ENCODE measurements around the gene KRTAP10-1. TPM values are rescaled to one million over a fixed set of nuclear protein-coding genes. Genes with fewer than 3 reads are reported as not detected.
"Not testable (repeated sequence)": the region's sequence is repeated elsewhere in the genome, so short reads cannot be mapped to it uniquely, and the experiment has no call there.

Gene KRTAP10-1
- total and polyA plus RNA-seq, 2 donors = not detected

DNA sequence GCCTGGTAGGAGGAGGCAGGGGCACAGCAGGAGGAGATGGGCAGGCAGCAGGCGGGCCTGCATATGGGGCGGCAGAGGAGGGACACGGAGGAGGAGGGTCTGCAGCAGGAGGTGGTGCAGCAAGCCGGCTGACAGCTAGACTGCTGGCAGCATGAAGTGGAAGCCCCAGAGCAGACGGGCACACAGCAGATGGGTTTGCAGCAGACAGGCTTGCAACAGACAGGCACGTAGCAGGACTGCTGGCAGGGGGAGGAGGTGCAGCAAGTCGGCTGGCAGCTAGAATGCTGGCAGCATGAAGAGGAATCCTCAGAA lies 39.8 kb upstream of the KRTAP10-1 start:
- Histone ChIP-seq H3K9me3 (ENCODE audit: control insufficient read depth in 2 of 2, insufficient read depth in 1 of 2, low read length in 1 of 2) (peaks cover 4 to 26% of the 10 kb centered on the region in 2 donors), H3K36me3 (ENCODE audit: control insufficient read depth in 2 of 2, insufficient read depth in 2 of 2, low read length in 1 of 2) (no peaks in the 10 kb centered on the region), H3K27me3 (ENCODE audit: control insufficient read depth in 2 of 2, insufficient read depth in 1 of 2, low read length in 1 of 2) (peaks cover 0 to 6% of the 10 kb centered on the region in 2 donors), H3K4me1 (ENCODE audit: control insufficient read depth in 2 of 2, insufficient read depth in 2 of 2, low read length in 2 of 2) (no peaks in the 10 kb centered on the region), H3K4me3 (ENCODE audit: low read length in 2 of 2) (no peak overlapping the region), H3K27ac (ENCODE audit: low read depth in 1 of 2, low read length in 1 of 2) (no peak overlapping the region)
- WGBS = 80% methylated on average over 7 of the region's 7 CpGs
- no peak for DNase-seq (ENCODE audit: low read depth in 6 of 9, low spot score in 9 of 9)

DNA sequence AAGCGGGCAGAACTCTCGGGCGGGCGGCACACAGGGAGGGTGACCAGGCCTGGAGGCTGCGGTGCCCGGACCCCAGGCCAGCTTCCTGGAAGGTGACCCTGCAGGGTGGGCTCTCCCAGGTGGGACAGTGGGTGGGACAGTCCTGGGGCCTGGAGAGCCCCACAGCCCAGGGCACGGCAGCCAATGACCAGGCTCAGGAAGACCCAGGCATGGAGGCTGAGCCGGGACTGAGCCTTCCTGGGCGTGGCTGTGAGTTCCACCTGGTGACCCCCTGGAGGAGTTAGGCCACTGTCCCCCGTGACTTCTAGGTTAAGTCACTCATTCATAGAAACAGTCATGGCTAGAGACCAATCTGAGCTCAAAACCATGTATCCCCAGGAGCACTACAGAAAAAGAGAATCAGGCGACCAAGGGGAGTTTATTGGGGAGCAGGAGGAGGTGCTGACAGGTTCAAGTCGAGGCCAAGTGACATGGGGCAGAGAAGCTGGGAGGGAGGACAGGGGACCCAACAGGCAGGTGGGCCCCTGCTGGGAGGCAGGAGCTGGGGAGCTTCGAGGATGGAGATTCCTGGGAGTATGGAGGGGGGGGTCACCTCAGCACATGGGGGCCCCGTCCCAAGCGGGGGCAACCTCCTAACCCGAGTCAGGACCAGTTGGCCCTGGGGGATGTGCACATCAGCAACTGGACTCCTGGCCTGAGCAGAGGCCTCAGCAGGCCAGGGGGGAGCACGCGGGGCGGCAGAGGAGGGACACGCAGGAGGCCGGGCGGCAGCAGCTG lies 39.2 kb upstream of the KRTAP10-1 start:
- 84% methylated on average over 22 of the region's 22 CpGs for WGBS
- DNase-seq (ENCODE audit: low read depth in 6 of 9, low spot score in 9 of 9) = no peak

GRCh38 chr21:44578371-44579055 lies 38.5 kb upstream of the KRTAP10-1 start:
- DNase-seq (ENCODE audit: low read depth in 6 of 9, low spot score in 9 of 9) = no peak
- H3K9me3 ChIP-seq (ENCODE audit: control insufficient read depth in 2 of 2, insufficient read depth in 1 of 2, low read length in 1 of 2) = peaks cover 4 to 26% of the 10 kb centered on the region in 2 donors
- H3K4me1 ChIP-seq (ENCODE audit: control insufficient read depth in 2 of 2, insufficient read depth in 2 of 2, low read length in 2 of 2) = no peaks in the 10 kb centered on the region
- no peaks in the 10 kb centered on the region for H3K36me3 ChIP-seq (ENCODE audit: control insufficient read depth in 2 of 2, insufficient read depth in 2 of 2, low read length in 1 of 2)
- WGBS = 95% methylated on average over 17 of the region's 17 CpGs
- H3K27me3 ChIP-seq (ENCODE audit: control insufficient read depth in 2 of 2, insufficient read depth in 1 of 2, low read length in 1 of 2) = peaks cover 0 to 7% of the 10 kb centered on the region in 2 donors
- no peak overlapping the region for H3K4me3 ChIP-seq (ENCODE audit: low read length in 2 of 2)
- no peak overlapping the region for H3K27ac ChIP-seq (ENCODE audit: low read depth in 1 of 2, low read length in 1 of 2)

More for the DNA sequence above, 39.2 kb upstream of the KRTAP10-1 start:
- Histone ChIP-seq H3K36me3 (ENCODE audit: control insufficient read depth in 2 of 2, insufficient read depth in 2 of 2, low read length in 1 of 2) (no peaks in the 10 kb centered on the region), H3K27ac (ENCODE audit: low read depth in 1 of 2, low read length in 1 of 2) (no peak overlapping the region), H3K9me3 (ENCODE audit: control insufficient read depth in 2 of 2, insufficient read depth in 1 of 2, low read length in 1 of 2) (peaks cover 4 to 26% of the 10 kb centered on the region in 2 donors), H3K4me1 (ENCODE audit: control insufficient read depth in 2 of 2, insufficient read depth in 2 of 2, low read length in 2 of 2) (no peaks in the 10 kb centered on the region), H3K4me3 (ENCODE audit: low read length in 2 of 2) (no peak overlapping the region), H3K27me3 (ENCODE audit: control insufficient read depth in 2 of 2, insufficient read depth in 1 of 2, low read length in 1 of 2) (peaks cover 0 to 7% of the 10 kb centered on the region in 2 donors)

GRCh38 chr21:44576025-44576420 lies 36.0 kb upstream of the KRTAP10-1 start:
- H3K9me3 ChIP-seq (ENCODE audit: control insufficient read depth in 2 of 2, insufficient read depth in 1 of 2, low read length in 1 of 2) = peaks cover 4 to 33% of the 10 kb centered on the region in 2 donors
- no peaks in the 10 kb centered on the region for H3K36me3 ChIP-seq (ENCODE audit: control insufficient read depth in 2 of 2, insufficient read depth in 2 of 2, low read length in 1 of 2)
- H3K27ac ChIP-seq (ENCODE audit: low read depth in 1 of 2, low read length in 1 of 2) = no peak overlapping the region
- WGBS = 93% methylated on average over 10 of the region's 10 CpGs
- peaks cover 0 to 7% of the 10 kb centered on the region in 2 donors for H3K27me3 ChIP-seq (ENCODE audit: control insufficient read depth in 2 of 2, insufficient read depth in 1 of 2, low read length in 1 of 2)
- H3K4me1 ChIP-seq (ENCODE audit: control insufficient read depth in 2 of 2, insufficient read depth in 2 of 2, low read length in 2 of 2) = no peaks in the 10 kb centered on the region
- H3K4me3 ChIP-seq (ENCODE audit: low read length in 2 of 2) = no peak overlapping the region
- no peak for DNase-seq (ENCODE audit: low read depth in 6 of 9, low spot score in 9 of 9)

DNA sequence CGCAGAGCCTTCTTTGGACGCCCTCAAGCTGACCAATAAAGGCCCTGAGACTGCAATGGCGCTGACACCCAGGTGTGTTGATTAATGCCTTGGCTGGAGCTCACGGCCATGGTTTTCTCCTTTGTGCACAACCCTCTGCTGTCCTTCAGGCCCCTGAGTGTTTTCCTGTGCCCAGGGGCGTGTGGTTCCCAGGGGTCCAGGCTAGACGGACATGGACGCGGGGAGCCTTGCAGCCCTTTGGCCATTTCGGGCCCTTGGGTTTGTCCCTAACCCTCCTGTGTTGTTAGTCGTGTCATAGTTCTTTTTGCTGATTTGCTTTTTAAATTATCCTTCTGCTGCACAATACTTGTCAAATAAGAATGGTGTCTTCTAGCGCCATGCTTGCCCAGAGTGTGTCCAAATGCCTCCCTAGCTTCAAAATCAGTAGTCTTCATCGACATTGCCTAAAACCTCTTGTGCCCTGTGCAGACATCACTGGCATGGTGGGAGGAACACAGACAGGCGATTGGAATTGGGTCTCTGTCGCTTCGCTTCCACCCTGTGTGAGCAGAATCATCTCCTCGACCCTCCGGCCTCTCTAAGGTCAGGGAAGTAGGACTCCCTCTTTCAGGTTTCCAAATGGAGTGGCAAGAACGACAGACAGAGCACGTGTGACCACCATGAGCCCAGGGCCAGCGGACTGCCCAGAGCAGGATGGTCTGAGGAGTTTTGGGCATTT lies 35.5 kb upstream of the KRTAP10-1 start:
- Histone ChIP-seq H3K36me3 (ENCODE audit: control insufficient read depth in 2 of 2, insufficient read depth in 2 of 2, low read length in 1 of 2) (no peaks in the 10 kb centered on the region), H3K27me3 (ENCODE audit: control insufficient read depth in 2 of 2, insufficient read depth in 1 of 2, low read length in 1 of 2) (peaks cover 0 to 7% of the 10 kb centered on the region in 2 donors), H3K9me3 (ENCODE audit: control insufficient read depth in 2 of 2, insufficient read depth in 1 of 2, low read length in 1 of 2) (peaks cover 3 to 31% of the 10 kb centered on the region in 2 donors), H3K4me3 (ENCODE audit: low read length in 2 of 2) (no peak overlapping the region), H3K27ac (ENCODE audit: low read depth in 1 of 2, low read length in 1 of 2) (no peak overlapping the region), H3K4me1 (ENCODE audit: control insufficient read depth in 2 of 2, insufficient read depth in 2 of 2, low read length in 2 of 2) (no peaks in the 10 kb centered on the region)
- DNase-seq (ENCODE audit: low read depth in 6 of 9, low spot score in 9 of 9) = no peak
- 94% methylated on average over 20 of the region's 20 CpGs for WGBS

GRCh38 chr21:44574457-44575306 lies 34.7 kb upstream of the KRTAP10-1 start:
- WGBS = 53% methylated on average over 21 of the region's 21 CpGs
- H3K9me3 ChIP-seq (ENCODE audit: control insufficient read depth in 2 of 2, insufficient read depth in 1 of 2, low read length in 1 of 2) = peaks cover 1 to 26% of the 10 kb centered on the region in 2 donors
- no peaks in the 10 kb centered on the region for H3K36me3 ChIP-seq (ENCODE audit: control insufficient read depth in 2 of 2, insufficient read depth in 2 of 2, low read length in 1 of 2)
- peaks cover 0 to 4% of the 10 kb centered on the region in 2 donors for H3K27me3 ChIP-seq (ENCODE audit: control insufficient read depth in 2 of 2, insufficient read depth in 1 of 2, low read length in 1 of 2)
- no peak for DNase-seq (ENCODE audit: low read depth in 6 of 9, low spot score in 9 of 9)
- no peak overlapping the region for H3K4me3 ChIP-seq (ENCODE audit: low read length in 2 of 2)
- no peaks in the 10 kb centered on the region for H3K4me1 ChIP-seq (ENCODE audit: control insufficient read depth in 2 of 2, insufficient read depth in 2 of 2, low read length in 2 of 2)
- no peak overlapping the region for H3K27ac ChIP-seq (ENCODE audit: low read depth in 1 of 2, low read length in 1 of 2)

DNA sequence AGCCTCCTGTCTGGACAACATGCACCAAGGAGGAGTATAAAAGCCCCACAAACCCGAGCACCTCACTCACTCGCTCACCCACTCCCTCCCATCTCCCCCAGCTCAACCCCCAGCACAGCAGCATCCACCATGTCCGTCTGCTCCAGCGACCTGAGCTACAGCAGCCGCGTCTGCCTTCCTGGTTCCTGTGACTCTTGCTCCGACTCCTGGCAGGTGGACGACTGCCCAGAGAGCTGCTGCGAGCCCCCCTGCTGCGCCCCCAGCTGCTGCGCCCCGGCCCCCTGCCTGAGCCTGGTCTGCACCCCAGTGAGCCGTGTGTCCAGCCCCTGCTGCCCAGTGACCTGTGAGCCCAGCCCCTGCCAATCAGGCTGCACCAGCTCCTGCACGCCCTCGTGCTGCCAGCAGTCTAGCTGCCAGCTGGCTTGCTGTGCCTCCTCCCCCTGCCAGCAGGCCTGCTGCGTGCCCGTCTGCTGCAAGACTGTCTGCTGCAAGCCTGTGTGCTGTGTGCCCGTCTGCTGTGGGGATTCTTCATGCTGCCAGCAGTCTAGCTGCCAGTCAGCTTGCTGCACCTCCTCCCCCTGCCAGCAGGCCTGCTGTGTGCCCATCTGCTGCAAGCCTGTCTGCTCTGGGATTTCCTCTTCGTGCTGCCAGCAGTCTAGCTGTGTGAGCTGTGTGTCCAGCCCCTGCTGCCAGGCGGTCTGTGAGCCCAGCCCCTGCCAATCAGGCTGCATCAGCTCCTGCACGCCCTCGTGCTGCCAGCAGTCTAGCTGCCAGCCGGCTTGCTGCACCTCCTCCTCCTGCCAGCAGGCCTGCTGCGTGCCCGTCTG lies 33.8 kb upstream of the KRTAP10-1 start, which contains the start of gene KRTAP10-4:
Gene KRTAP10-4, plus strand, starts transcription at position 100 of the 827 bp plus-strand sequence. Its CDS starts 30 bp downstream, at position 130.
- not testable (repeated sequence) for H3K4me1 ChIP-seq (ENCODE audit: control insufficient read depth in 2 of 2, insufficient read depth in 2 of 2, low read length in 2 of 2); DNase-seq (ENCODE audit: low read depth in 6 of 9, low spot score in 9 of 9); H3K36me3 ChIP-seq (ENCODE audit: control insufficient read depth in 2 of 2, insufficient read depth in 2 of 2, low read length in 1 of 2); H3K27ac ChIP-seq (ENCODE audit: low read depth in 1 of 2, low read length in 1 of 2); H3K27me3 ChIP-seq (ENCODE audit: control insufficient read depth in 2 of 2, insufficient read depth in 1 of 2, low read length in 1 of 2); H3K4me3 ChIP-seq (ENCODE audit: low read length in 2 of 2)
- peaks cover 1 to 17% of the 10 kb centered on the region in 2 donors for H3K9me3 ChIP-seq (ENCODE audit: control insufficient read depth in 2 of 2, insufficient read depth in 1 of 2, low read length in 1 of 2)
- 82% methylated on average over 22 of the region's 25 CpGs for WGBS
